GM12892 (cell line): ENCODE results near the gene ZNF581.

Source experiments
- POLR2A ChIP-seq: IDR thresholded peaks from 2 replicates; pipeline ENCODE4 v1.6.1; 2011; ENCODE audit warnings: low read depth, low read length, control low read depth
- POLR2AphosphoS5 ChIP-seq: IDR thresholded peaks from 2 replicates; pipeline ENCODE4 v1.6.1; 2011; ENCODE audit warnings: low read depth, low read length, control low read depth
- TAF1 ChIP-seq: IDR thresholded peaks from 2 replicates; pipeline ENCODE4 v1.6.1; 2011; ENCODE audit warnings: low read depth, mild to moderate bottlenecking, control low read depth, low read length, borderline replicate concordance

DNA sequence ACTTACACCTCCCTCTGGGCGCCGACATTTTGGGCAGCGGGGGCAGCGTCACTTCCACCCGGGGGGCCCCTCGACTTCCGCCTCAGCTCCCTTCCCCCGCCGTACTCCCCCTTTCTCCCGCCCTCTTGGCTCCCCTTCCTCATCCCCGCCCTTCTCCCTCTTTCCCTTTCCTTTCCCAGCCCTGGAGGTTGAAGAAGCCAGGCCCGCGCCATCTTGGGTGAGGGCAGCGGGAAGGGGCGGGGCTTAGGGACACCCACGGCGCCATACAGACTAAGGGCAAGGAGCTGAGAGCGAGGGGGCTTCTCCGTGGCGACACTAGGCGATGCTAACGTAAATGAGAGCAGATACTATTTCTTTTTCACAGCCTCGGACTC, 44.0 kb upstream of the ZNF581 start, which contains the start of gene FIZ1:
- TF ChIP-seq POLR2A: no peak
- TF ChIP-seq POLR2AphosphoS5: no peak
- TF ChIP-seq TAF1: no peak
